Measurements from ENCODE around the gene NCK1. TPM values are rescaled to one million over a fixed set of nuclear protein-coding genes. Genes with fewer than 3 reads are reported as not detected.
"Not testable (repeated sequence)": the region's sequence is repeated elsewhere in the genome, so short reads cannot be mapped to it uniquely, and the experiment has no call there.

Gene NCK1
- total RNA-seq, 4 donors from 2014 or later, result 34.9 to 57.7 (median 50.8) TPM

- DNase-seq (ENCODE audit: low spot score) (no peak), ATAC-seq (ENCODE audit: low FRiP score) (no peak)
- no peak for TF ChIP-seq CTCF (IDR thresholded peaks at IDR 0.05)
Measured at GRCh38 chr3:136901391-136901790, 39.4 kb downstream of the NCK1 start.

DNA sequence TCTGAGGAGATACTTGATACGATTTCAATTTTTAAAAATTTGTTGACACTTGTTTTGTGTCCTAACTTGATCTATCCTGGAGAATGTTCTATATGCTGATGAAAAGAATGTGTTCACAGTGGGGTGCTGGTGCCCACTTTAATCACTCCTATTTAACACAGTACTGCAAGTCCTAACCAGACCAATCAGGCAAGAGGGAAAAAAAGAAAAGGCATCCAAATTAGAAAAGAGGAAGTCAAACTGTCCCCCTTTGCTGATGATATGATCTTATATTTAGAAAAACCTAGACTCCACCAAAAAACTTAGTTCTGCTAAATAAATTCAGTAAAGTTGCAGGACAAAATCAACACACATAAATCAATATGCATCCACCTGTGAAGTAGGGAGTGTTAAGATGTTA lies 40.5 kb downstream of the NCK1 start:
- ATAC-seq (ENCODE audit: low FRiP score); DNase-seq (ENCODE audit: low spot score): not testable (repeated sequence)

- no peak for TF ChIP-seq CTCF (IDR thresholded peaks at IDR 0.05)
- DNase-seq (ENCODE audit: low spot score) (no peak), ATAC-seq (ENCODE audit: low FRiP score) (no peak)
Measured at GRCh38 chr3:136903899-136904298, 41.9 kb downstream of the NCK1 start.

GRCh38 chr3:136904746-136905145 lies 42.7 kb downstream of the NCK1 start:
- DNase-seq (ENCODE audit: low spot score) (no peak), ATAC-seq (ENCODE audit: low FRiP score) (no peak)
- no peak for TF ChIP-seq CTCF (IDR thresholded peaks at IDR 0.05)

GRCh38 chr3:136905549-136905948 lies 43.5 kb downstream of the NCK1 start:
- TF ChIP-seq CTCF (IDR thresholded peaks at IDR 0.05), result no peak

GRCh38 chr3:136906725-136907124 lies 44.7 kb downstream of the NCK1 start:
- DNase-seq (ENCODE audit: low spot score) (no peak), ATAC-seq (ENCODE audit: low FRiP score) (no peak)
- no peak for TF ChIP-seq CTCF (IDR thresholded peaks at IDR 0.05)

More at GRCh38 chr3:136905549-136905948, 43.5 kb downstream of the NCK1 start:
- DNase-seq (ENCODE audit: low spot score) (no peak), ATAC-seq (ENCODE audit: low FRiP score) (no peak)

DNA sequence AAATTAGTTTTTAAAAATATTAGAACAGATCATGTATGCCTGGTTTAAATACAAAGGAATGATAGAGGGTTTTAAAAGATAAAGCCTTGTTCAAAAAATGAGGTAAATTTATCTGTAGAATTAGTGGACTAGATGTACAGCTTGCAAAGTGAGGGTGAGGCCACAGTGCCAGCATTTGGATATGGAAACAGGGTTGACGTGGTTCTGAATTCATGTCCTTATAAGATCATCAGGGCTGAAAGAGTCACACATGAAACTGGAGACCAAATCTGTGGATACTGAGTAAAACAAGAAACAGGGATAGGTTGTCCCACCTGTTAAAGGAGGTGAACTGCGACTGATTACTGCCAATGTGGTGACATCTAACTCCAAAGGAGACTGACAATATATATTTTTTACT lies 46.3 kb downstream of the NCK1 start:
- ATAC-seq (ENCODE audit: low FRiP score) (no peak), DNase-seq (ENCODE audit: low spot score) (no peak)
- no peak for TF ChIP-seq CTCF (IDR thresholded peaks at IDR 0.05)

DNA sequence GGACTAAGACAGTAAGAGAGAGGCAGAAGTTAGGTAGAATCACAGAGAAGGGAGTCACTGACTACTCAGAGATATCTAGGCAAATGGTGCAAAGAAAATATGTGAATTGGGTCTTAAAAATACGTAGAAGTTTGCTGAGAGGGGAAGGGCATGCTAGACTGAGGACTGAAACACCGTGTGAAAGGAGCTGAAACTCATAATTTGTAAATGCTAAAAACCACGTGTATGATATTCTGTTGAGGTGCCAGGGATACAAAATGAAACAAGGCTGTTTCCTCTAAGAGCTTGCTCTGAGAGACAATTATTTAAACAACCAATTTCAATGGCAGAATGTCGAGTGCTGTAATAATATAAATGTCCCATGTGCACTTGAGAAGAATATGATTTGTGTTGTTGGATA lies 47.2 kb downstream of the NCK1 start:
- TF ChIP-seq CTCF (IDR thresholded peaks at IDR 0.05), result no peak
- ATAC-seq (ENCODE audit: low FRiP score) (no peak), DNase-seq (ENCODE audit: low spot score) (no peak)

All from omental fat pad (tissue), 4 donors.